Esophagus muscularis mucosa (tissue), 4 donors: Measurements from ENCODE around the gene ABCC1.

Source experiments
- EP300 ChIP-seq: sonication (generic); formaldehyde crosslinking; IDR thresholded peaks from one replicate; pipeline ENCODE4 v1.6.1; 2017; ENCODE audit warnings: antibody characterized with exemption
- POLR2A ChIP-seq: fragments of 450-650 bp; IDR thresholded peaks from one replicate; pipeline ENCODE4 v1.6.1; 2017; ENCODE audit warnings: antibody characterized with exemption, moderate library complexity, mild to moderate bottlenecking, low read depth
- POLR2AphosphoS5 ChIP-seq, 2 donors: sonication (generic); formaldehyde crosslinking; IDR thresholded peaks; one replicate each; pipeline ENCODE4 v1.6.1; 2017; ENCODE audit warnings: antibody characterized with exemption in 2 of 2
- TF ChIP-seq, protein P1 (sequence below), 3 experiments: fragments of 200-600 bp in 2 of 3; fragments of 450-650 bp in 1 of 3; sonication (generic) in 2 of 3; IDR thresholded peaks; one replicate each; pipeline ENCODE4 v1.5.1; 2017 to 2019; ENCODE audit warnings: antibody characterized with exemption in 3 of 3, mild to moderate bottlenecking in 2 of 3, moderate library complexity in 1 of 3

DNA sequence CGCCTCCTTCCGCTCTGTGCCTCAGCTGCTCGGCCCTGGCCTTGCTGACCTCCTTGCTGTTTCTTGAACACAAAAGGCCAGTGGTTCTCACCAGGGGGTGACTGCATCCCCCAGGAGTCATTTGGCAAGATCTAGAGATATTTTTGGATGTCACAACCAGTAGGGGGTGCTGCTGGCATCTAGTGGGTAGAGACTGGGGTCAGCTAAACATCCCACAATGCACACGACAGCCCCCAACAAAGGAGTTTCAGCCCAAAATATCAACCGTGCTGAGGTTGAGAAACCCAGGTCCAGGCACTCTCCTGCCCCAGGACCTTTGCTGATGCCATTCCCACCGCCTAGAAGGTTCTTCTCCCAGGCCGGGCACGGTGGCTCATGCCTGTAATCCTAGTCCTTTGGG, 234.1 kb downstream of the ABCC1 start:
- no peak for TF ChIP-seq POLR2AphosphoS5 (IDR thresholded peaks at IDR 0.05)
- TF ChIP-seq, protein P1, sequence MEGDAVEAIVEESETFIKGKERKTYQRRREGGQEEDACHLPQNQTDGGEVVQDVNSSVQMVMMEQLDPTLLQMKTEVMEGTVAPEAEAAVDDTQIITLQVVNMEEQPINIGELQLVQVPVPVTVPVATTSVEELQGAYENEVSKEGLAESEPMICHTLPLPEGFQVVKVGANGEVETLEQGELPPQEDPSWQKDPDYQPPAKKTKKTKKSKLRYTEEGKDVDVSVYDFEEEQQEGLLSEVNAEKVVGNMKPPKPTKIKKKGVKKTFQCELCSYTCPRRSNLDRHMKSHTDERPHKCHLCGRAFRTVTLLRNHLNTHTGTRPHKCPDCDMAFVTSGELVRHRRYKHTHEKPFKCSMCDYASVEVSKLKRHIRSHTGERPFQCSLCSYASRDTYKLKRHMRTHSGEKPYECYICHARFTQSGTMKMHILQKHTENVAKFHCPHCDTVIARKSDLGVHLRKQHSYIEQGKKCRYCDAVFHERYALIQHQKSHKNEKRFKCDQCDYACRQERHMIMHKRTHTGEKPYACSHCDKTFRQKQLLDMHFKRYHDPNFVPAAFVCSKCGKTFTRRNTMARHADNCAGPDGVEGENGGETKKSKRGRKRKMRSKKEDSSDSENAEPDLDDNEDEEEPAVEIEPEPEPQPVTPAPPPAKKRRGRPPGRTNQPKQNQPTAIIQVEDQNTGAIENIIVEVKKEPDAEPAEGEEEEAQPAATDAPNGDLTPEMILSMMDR (IDR thresholded peaks at IDR 0.05): no peak
- TF ChIP-seq POLR2A: no peak
- no peak for TF ChIP-seq EP300
